OCI-LY3 (cell line): Measurements from ENCODE around the gene GRIN2A.

Source experiments
- EZH2phosphoT487 ChIP-seq: fragments of 200-600 bp; shearing (Covaris generic); IDR thresholded peaks from 2 replicates; pipeline ENCODE4 v1.6.1; 2018; ENCODE audit warnings: antibody characterized with exemption, mixed run types, low read depth
- TF ChIP-seq, protein P1 (sequence below): fragments of 200-600, 300-600 bp; sonication (generic); IDR thresholded peaks from 2 replicates; pipeline ENCODE4 v1.5.1; 2014; ENCODE audit warnings: antibody characterized with exemption, low read length, low read depth

DNA sequence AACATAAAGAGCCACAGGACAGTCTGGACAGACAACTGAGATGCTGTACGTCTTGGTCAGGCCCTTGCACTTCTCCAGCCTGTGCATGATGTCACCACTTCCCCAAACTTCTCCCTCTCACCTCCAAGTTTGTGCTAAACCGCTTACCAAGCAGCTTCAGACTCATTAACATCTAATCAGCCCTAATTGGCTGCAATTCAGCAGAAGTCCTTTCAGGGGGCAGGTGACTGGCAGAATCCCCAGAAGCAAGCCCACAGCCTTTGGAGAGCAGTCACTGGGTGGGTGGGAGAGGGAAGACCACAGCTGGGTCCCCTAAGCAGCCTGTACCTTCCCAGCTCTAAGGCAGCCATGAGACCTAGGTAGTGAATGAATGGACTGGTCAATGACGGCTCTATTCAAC is 161.4 kb downstream of the GRIN2A start:
- TF ChIP-seq EZH2phosphoT487 = no peak
- TF ChIP-seq, protein P1, sequence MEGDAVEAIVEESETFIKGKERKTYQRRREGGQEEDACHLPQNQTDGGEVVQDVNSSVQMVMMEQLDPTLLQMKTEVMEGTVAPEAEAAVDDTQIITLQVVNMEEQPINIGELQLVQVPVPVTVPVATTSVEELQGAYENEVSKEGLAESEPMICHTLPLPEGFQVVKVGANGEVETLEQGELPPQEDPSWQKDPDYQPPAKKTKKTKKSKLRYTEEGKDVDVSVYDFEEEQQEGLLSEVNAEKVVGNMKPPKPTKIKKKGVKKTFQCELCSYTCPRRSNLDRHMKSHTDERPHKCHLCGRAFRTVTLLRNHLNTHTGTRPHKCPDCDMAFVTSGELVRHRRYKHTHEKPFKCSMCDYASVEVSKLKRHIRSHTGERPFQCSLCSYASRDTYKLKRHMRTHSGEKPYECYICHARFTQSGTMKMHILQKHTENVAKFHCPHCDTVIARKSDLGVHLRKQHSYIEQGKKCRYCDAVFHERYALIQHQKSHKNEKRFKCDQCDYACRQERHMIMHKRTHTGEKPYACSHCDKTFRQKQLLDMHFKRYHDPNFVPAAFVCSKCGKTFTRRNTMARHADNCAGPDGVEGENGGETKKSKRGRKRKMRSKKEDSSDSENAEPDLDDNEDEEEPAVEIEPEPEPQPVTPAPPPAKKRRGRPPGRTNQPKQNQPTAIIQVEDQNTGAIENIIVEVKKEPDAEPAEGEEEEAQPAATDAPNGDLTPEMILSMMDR = no peak
